Gastroesophageal sphincter (tissue), 4 donors: ENCODE data around the gene MCM3. TPM values are rescaled to one million over a fixed set of nuclear protein-coding genes. Genes with fewer than 3 reads are reported as not detected.

Experiments
- total RNA-seq, 4 donors: library from RNA; depleted of rRNA; stranded (reverse); fragments of >200 nt; gene quantifications; one replicate each; pipeline ENCODE4 v1.1.0, GENCODE V29; 2016

Gene MCM3
- total RNA-seq, 4 donors from 2014 or later = 36.1 to 53.3 (median 45.4) TPM

Other genes starting within 250 kb of the MCM3 start
- under 1 TPM in 1 of 4 donors, not detected in 3; under 0.01 TPM for gene PKHD1, start 197.1 kb downstream of the MCM3 start, total RNA-seq
- gene IL17A, start 98.4 kb downstream of the MCM3 start, total RNA-seq = not detected
- not detected for gene IL17F, start 40.2 kb downstream of the MCM3 start, total RNA-seq
- gene PAQR8, start 77.4 kb upstream of the MCM3 start, total RNA-seq = 10 to 100 TPM in 3 of 4 donors, 1 to 10 TPM in 1; 8.6 to 21.1 (median 14.2) TPM
- gene EFHC1, start 135.6 kb upstream of the MCM3 start, total RNA-seq = 10 to 100 TPM in 3 of 4 donors, 1 to 10 TPM in 1; 5.1 to 27.4 (median 12.9) TPM